ENCODE measurements around the gene CDKL5.

- no peak for TF ChIP-seq POLR2A (IDR thresholded peaks at IDR 0.05)
- TF ChIP-seq, protein P1, sequence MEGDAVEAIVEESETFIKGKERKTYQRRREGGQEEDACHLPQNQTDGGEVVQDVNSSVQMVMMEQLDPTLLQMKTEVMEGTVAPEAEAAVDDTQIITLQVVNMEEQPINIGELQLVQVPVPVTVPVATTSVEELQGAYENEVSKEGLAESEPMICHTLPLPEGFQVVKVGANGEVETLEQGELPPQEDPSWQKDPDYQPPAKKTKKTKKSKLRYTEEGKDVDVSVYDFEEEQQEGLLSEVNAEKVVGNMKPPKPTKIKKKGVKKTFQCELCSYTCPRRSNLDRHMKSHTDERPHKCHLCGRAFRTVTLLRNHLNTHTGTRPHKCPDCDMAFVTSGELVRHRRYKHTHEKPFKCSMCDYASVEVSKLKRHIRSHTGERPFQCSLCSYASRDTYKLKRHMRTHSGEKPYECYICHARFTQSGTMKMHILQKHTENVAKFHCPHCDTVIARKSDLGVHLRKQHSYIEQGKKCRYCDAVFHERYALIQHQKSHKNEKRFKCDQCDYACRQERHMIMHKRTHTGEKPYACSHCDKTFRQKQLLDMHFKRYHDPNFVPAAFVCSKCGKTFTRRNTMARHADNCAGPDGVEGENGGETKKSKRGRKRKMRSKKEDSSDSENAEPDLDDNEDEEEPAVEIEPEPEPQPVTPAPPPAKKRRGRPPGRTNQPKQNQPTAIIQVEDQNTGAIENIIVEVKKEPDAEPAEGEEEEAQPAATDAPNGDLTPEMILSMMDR (IDR thresholded peaks at IDR 0.05), result no peak
- no peak for TF ChIP-seq EP300 (IDR thresholded peaks at IDR 0.05)
These were observed 39.6 kb downstream of the CDKL5 start for GRCh38 chrX:18465051-18465450.
